OCI-M2 (cell line): Measurements from ENCODE around the gene AIFM3.
"Not testable (repeated sequence)": the region's sequence is repeated elsewhere in the genome, so short reads cannot be mapped to it uniquely, and the experiment has no call there.

Experiments
- DNase-seq: peaks from one replicate; lab custom pipeline; 2025; ENCODE audit not compliant: unreplicated experiment; lab: John Stamatoyannopoulos, UW

Gene AIFM3

DNA sequence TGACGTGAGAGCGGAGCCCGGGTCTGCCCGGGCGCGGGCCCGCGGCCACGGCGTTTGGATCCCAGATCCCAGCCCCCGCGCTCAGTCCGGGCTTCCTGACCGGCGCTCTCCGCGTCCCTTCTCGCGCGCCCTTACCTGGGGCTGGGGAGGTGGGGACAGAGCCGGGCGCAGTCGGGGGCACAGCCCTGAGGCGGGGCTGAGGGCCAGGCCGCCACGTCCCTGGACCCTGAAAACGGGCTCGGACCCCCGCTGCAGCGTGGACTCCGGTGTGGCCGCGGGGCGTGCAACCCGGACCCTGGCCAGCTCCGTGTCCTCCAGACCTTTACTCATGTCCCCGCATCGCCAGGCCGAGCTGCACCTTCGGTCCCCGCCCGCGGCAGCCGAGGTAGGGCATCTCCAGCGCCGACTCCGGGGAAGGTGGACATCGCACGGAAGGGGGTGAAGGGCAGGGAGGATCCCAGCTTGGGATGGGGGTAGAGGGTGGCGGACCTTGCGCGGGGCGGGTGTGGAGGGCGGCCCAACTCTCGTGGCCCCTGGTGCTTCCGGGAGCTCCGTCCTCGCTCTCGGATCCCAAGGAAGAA is 9.9 kb upstream of the AIFM3 start:
- no peak for DNase-seq

GRCh38 chr22:20957683-20958431 is 9.2 kb upstream of the AIFM3 start:
- DNase-seq: no peak

DNA sequence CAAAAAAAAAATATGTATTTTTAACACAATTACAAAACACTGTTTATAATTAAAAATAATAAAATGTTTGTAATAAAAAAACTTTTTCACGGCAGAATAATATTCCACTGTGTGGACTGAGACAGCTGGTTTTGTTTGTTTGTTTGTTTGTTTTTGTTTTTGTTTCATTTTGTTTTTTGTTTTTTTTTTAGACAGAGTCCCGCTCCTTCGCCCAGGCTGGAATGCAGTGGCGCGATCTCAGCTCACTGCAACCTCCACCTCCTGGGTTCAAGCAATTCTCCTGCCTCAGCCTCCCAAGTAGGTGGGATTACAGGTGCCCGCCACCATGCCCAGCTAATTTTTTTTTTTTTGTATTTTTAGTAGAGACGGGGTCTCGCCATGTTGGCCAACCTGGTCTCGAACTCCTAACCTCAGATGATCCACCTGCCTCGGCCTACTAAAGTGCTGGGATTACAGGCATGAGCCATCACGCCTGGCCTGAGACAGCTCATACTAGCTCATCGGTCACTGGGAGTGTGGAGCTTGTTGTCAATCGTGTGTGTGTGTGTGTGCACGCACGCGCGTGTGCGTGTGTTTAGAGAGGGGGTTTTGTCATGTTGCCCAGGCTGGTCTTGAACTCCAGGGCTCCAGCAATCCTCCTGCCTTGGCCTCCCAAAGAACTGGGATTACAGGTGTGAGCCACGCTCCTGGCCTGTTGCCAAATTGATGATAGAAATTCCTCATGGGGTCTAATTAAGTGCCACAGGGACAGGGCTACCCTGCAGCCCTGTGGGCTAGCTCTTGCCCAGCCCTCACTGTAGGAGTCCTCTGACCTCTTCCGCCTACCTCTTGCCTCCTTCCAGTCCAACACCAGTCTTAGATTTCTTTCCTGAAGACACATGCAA is 7.2 kb upstream of the AIFM3 start:
- DNase-seq: no peak

DNA sequence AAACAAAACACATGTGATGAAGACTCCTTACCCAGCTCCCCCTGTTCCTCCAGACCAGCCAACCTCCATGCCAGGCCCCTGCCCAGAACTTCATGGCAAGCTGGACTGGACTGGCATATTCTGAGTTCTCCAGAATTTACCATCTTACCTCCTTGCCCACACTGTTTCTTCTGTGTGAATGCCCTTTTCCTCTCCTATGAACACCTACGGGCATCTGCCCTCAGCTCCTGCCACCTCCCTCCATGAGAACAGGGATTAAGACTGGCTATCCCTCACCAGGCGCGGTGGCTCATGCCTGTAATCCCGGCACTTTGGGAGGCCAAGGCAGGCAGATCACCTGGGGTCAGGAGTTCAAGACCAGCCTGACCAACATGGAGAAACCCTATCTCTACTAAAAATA is 6.4 kb upstream of the AIFM3 start:
- no peak for DNase-seq

- no peak for DNase-seq
Measured at GRCh38 chr22:20962491-20962945, 4.5 kb upstream of the AIFM3 start.

DNA sequence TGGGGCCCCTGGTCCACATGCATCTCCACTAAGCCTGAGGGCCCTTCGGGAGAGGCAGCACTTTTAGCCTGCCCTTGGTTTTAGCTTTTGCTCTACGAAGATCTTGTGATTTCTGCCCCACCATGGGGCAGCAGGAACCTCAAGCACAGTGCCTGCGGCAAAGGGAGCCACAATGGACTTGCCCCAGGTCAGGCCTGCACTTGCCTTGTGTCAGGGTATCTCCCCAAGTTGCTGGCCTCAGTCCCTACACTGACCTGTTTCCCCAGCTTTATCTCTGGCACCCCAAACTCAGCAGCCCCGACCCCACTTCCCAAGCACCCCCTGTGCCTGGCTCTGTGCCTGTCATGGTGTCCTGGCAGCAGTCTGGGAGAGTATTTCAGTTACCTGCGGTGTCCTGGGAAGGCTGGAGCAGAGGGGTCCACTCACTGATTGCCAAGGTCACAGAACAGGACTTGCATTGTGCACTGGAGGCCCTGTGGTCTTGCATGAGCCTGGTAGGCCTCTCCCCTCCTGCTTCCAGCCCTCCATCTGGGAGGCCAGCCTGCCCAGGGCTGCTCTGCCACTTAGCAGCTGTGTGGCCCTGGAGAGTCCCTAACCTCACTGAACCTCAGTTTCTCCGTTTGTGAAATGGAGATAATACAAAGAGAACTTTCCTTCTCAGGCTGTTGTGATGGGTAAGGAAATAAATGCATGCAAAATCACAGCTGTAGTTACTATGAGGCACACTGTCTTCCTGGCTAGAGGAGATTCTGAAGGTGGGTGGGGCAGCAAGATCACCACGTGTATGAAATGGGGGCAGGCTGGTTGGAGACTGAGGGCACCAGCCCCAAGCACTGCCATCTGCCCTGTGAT is 3.6 kb upstream of the AIFM3 start:
- DNase-seq: no peak

GRCh38 chr22:20964090-20964798 is 2.8 kb upstream of the AIFM3 start:
- DNase-seq: no peak

DNA sequence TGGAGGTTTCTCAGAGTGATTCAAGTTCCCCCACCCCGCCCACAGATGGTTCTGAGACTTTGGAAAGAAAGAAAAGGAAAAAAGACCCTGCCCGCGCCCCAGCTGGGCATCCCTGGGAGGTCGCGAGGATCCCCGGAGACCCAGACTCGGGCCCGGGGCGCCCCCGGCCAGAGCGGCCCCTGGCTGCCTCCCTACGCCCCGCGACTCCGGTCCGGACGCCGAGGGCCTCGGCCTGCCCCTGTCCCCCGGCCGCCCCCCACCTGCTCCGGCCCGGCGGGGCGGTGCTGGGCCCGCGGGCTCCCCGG is 2.3 kb upstream of the AIFM3 start:
- no peak for DNase-seq

DNA sequence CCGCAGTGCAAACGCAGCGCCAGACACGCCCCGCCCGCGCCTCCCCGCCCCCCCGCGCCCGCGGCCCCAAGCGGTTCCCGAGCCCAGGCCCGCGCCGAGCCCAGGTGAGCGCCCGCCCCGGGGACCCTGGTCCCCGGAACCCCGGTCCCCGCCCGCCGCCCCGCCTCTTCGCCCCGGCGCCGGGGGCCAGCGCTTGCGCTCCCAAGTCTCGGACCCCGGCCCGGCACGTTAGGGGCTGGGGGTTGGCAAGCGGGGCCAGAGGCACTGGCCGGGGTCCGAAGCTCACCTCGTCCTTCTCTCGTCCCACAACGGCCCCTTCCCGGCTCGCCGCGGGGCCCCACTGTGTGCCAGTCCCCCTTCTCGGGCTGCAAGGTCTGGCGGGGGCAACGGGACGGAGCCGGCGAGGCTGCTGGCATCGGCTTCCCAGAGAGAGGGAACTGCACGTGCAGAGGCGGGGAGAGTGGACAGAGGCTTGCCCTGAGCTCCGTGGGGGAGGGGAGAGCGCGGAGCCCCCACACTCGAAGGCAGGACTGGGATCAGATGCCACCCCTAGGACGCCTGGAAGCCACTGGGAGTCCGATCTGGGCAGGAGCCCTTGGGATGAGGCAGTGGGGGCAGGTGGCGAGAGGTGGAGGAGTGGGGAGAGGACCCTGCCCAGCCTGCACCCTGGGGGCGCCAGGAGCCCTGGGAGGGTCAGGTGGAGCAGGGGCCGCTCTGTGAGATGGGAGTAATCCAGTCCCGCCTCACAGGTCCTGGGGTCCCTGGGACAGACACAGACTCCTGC is 1.8 kb upstream of the AIFM3 start:
- DNase-seq: no peak

GRCh38 chr22:20965888-20966855 is 883 bp upstream of the AIFM3 start:
- no peak for DNase-seq

- no peak for DNase-seq
Measured at GRCh38 chr22:20967697-20968211, 699 bp downstream of the AIFM3 start.

GRCh38 chr22:20968281-20968977 is 1.4 kb downstream of the AIFM3 start:
- DNase-seq: no peak

- DNase-seq: no peak
Measured at GRCh38 chr22:20970939-20971657, 4.0 kb downstream of the AIFM3 start.

DNA sequence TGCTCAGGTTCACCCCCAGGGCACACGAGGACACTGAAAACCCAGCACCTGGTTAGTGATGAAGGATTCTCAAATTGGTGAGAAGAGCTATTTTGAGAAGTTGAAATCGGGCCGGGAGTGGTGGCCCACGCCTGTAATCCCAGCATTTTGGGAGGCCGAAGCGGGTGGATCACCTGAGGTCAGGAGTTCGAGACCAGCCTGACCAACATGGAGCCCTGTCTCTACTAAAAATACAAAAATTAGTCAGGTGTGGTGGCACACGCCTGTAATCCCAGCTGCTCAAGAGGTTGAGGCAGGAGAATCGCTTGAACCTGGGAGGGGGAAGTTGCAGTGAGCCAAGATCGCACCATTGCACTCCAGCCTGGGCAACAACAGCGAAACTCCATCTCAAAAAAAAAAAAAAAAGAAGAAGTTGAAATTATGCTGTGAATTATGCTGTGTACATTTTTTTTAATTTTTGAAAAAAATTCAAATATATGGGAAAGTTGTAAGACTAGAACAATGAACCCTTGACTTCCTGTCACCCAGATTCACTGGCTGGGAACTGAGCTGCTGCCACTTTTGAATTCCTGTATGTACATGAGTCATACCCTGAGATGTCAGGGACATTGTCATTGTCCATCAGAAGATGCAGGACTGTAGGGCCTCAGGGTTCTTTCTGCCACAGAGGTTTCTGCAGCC is 5.1 kb downstream of the AIFM3 start:
- DNase-seq: not testable (repeated sequence)

DNA sequence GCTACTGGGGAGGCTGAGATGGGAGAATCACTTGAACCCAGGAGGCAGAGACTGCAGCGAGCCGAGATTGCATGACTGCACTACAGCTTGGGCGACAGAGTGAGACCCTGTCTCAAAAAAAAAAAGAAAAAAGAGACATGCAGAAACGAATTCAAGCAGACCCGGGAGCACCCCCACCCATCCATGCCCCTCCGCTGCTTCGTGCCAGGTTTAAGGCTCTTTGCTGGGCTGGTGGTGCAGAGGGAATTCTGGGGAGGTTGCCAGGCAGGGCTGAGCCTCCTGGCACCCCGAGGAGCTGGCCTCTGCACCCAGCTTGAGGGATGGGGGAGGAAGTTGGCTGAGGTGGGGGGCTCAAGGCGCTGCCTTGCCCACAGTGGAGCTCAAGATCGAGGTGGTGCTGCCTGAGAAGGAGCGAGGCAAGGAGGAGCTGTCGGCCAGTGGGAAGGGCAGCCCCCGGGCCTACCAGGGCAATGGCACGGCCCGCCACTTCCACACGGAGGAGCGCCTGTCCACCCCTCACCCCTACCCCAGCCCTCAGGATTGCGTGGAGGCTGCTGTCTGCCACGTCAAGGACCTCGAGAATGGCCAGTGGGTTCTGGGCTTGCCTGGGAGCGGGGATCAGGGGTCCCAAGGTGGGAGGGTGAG is 6.0 kb downstream of the AIFM3 start:
- DNase-seq: no peak
